GM12878 (cell line): ENCODE results near the gene TBC1D2B. TPM values are rescaled to one million over a fixed set of nuclear protein-coding genes. Genes with fewer than 3 reads are reported as not detected.

ENCODE experiments used
- ATAC-seq: fragments of 200-7000 bp; cut with Tn5 transposase; 3 replicates; pipeline ENCODE4 v1.9.1; 2020; ENCODE audit warnings: mild to moderate bottlenecking, moderate library complexity
- BruUV-seq: library from RNA; stranded (reverse); fragments of 400-500 nt; replicated peaks from 2 replicates; lab custom pipeline; 2021; lab: Mats Ljungman, UMichigan
- CTCF ChIA-PET: fragments of 300-600 bp; sonication (Branson Sonifier 250); formaldehyde crosslinking; extraction: SDS; loops from one replicate; lab custom pipeline; 2021; ENCODE audit warnings: inconsistent platforms; lab: Yijun Ruan, JAX
- POLR2A ChIA-PET: fragments of 350-600 bp; formaldehyde crosslinking; extraction: SDS; loops from one replicate; lab custom pipeline; 2021; ENCODE audit warnings: inconsistent platforms; lab: Charles Lee
- RAD21 ChIA-PET: fragments of 300-600 bp; sonication (Branson Sonifier 250); formaldehyde crosslinking; loops from one replicate; lab custom pipeline; 2023; ENCODE audit warnings: antibody characterized with exemption; ENCODE audit not compliant: unreplicated experiment; lab: Charles Lee
- SMC1A ChIA-PET: fragments of 300-600 bp; sonication (Branson Sonifier 250); formaldehyde crosslinking; loops from one replicate; lab custom pipeline; 2023; ENCODE audit not compliant: unreplicated experiment, uncharacterized antibody; lab: Charles Lee
- DNase-seq: peaks from one replicate; pipeline ENCODE4 v3.0.0-alpha.2; 2011; ENCODE audit warnings: low read depth, low spot score
- FAIRE-seq: peaks from 3 replicates; lab custom pipeline; 2011; peaks lifted over from hg19 to GRCh38; lab: Jason Lieb, UNC
- H2AFZ ChIP-seq: 2 replicates; pipeline ENCODE4 v1.6.0; 2011; ENCODE audit warnings: low read depth, low read length, control low read depth; ENCODE audit not compliant: control insufficient read depth
- H3K27ac ChIP-seq: 2 replicates; pipeline ENCODE4 v1.5.1; 2011; ENCODE audit warnings: control low read depth; ENCODE audit not compliant: control insufficient read depth, insufficient read depth
- H3K27me3 ChIP-seq, 2 experiments: replicated peaks in 1 of 2; 2 replicates each; pipeline versions ENCODE4 v1.6.0 to v1.6.1; 2011; ENCODE audit warnings: low read length in 1 of 2; ENCODE audit not compliant: control insufficient read depth in 2 of 2, insufficient read depth in 2 of 2
- H3K36me3 ChIP-seq, 2 experiments: 2 replicates each; pipeline ENCODE4 v1.5.1; 2011; ENCODE audit warnings: low read length in 1 of 2; ENCODE audit not compliant: control insufficient read depth in 2 of 2, insufficient read depth in 2 of 2
- H3K4me1 ChIP-seq: 2 replicates; pipeline ENCODE4 v1.6.1; 2011; ENCODE audit warnings: mild to moderate bottlenecking, low read length, moderate library complexity, mixed read lengths; ENCODE audit not compliant: control insufficient read depth, insufficient read depth
- H3K4me2 ChIP-seq: 2 replicates; pipeline ENCODE4 v1.6.0; 2011; ENCODE audit warnings: control low read depth; ENCODE audit not compliant: control insufficient read depth, insufficient read depth
- H3K4me3 ChIP-seq: fragments of 200-600 bp; sonication (generic); 2 replicates; pipeline ENCODE4 v1.5.1; 2016
- H3K79me2 ChIP-seq: 2 replicates; pipeline ENCODE4 v1.6.0; 2011; ENCODE audit warnings: low read length; ENCODE audit not compliant: control insufficient read depth, insufficient read depth
- H3K9ac ChIP-seq: 2 replicates; pipeline ENCODE4 v1.8.0; 2011; ENCODE audit warnings: low read length, control low read depth, mixed read lengths; ENCODE audit not compliant: control insufficient read depth, insufficient read depth
- H3K9me3 ChIP-seq: replicated peaks from 3 replicates; pipeline ENCODE4 v1.5.1; 2011; ENCODE audit warnings: mild to moderate bottlenecking, low read length; ENCODE audit not compliant: control insufficient read depth, insufficient read depth
- H4K20me1 ChIP-seq: 2 replicates; pipeline ENCODE4 v1.6.0; 2011; ENCODE audit not compliant: control insufficient read depth, insufficient read depth
- CHD2 ChIP-seq: IDR thresholded peaks from 2 replicates; pipeline ENCODE4 v1.6.1; 2011; ENCODE audit warnings: low read depth, low read length, improper control_type of control experiment, borderline replicate concordance
- CTCF ChIP-seq, 3 experiments: IDR thresholded peaks in 2 of 3; conservative IDR thresholded peaks in 1 of 3; 2 replicates each; pipeline ENCODE4 v1.5.1; 2011; ENCODE audit warnings: low read depth in 3 of 3, low read length in 3 of 3, mild to moderate bottlenecking in 3 of 3, control low read depth in 2 of 3, moderate library complexity in 2 of 3, inconsistent platforms in 1 of 3, mixed read lengths in 1 of 3; ENCODE audit not compliant: control insufficient read depth in 2 of 3, insufficient read depth in 1 of 3; ENCODE audit errors: extremely low read depth in 1 of 3
- ELK1 ChIP-seq: IDR thresholded peaks from 2 replicates; pipeline ENCODE4 v1.6.1; 2012; ENCODE audit warnings: low read depth, low read length, improper control_type of control experiment
- FOS ChIP-seq: IDR thresholded peaks from 3 replicates; pipeline ENCODE4 v1.6.1; 2011; ENCODE audit warnings: borderline replicate concordance; ENCODE audit not compliant: insufficient read length; ENCODE audit errors: extremely low read depth
- IKZF2 ChIP-seq, 2 experiments: fragments of 450-650 bp; IDR thresholded peaks; 2 replicates each; pipeline ENCODE4 v1.6.1; 2017; ENCODE audit warnings: mild to moderate bottlenecking in 2 of 2, moderate library complexity in 2 of 2
- IRF3 ChIP-seq: fragments of 450-650 bp; IDR thresholded peaks from 2 replicates; pipeline ENCODE4 v1.6.1; 2014; ENCODE audit warnings: mild to moderate bottlenecking
- JUNB ChIP-seq: IDR thresholded peaks from 2 replicates; pipeline ENCODE4 v1.6.1; 2016; ENCODE audit warnings: antibody characterized with exemption, mild to moderate bottlenecking
- NFXL1 ChIP-seq: fragments of 450-650 bp; IDR thresholded peaks from 2 replicates; pipeline ENCODE4 v1.6.1; 2017; ENCODE audit warnings: antibody characterized with exemption, mild to moderate bottlenecking, borderline replicate concordance
- NFYA ChIP-seq: IDR thresholded peaks from 2 replicates; pipeline ENCODE4 v1.6.1; 2011; ENCODE audit warnings: low read depth, mild to moderate bottlenecking, low read length, improper control_type of control experiment, borderline replicate concordance
- SMC3 ChIP-seq: IDR thresholded peaks from 2 replicates; pipeline ENCODE4 v1.6.1; 2011; ENCODE audit warnings: low read length, improper control_type of control experiment, borderline replicate concordance
- SP1 ChIP-seq: IDR thresholded peaks from one replicate; pipeline ENCODE4 v1.6.1; 2011; ENCODE audit warnings: low read depth, low read length
- ZNF274 ChIP-seq: IDR thresholded peaks from one replicate; pipeline ENCODE4 v1.8.0; 2011; ENCODE audit not compliant: insufficient read length, insufficient read depth
- WGBS: methylation state at CpG from one replicate; pipeline ENCODE4 v1.1.6; 2016; ENCODE audit warnings: low lambda C conversion rate; ENCODE audit not compliant: insufficient replicate concordance, insufficient coverage; ENCODE audit errors: missing lambda C conversion rate; 5-methylcytosine and 5-hydroxymethylcytosine counted together
- in situ Hi-C: fragments of 300-500 bp; cut with MboI; formaldehyde crosslinking; loops from 9 replicates; pipeline ENCODE4 v1.14.3; 2018; ENCODE audit warnings: mixed read lengths
- intact Hi-C: fragments of 100-400 bp; cut with micrococcal nuclease; formaldehyde crosslinking; loops from one replicate; pipeline ENCODE4 v1.14.2; 2022; ENCODE audit not compliant: unreplicated experiment
- polyA plus RNA-seq, 11 experiments: library from polyadenylated mRNA; depleted of rRNA in 4 of 11; unstranded in 6 of 11; stranded (reverse) in 5 of 11; fragments of >200 nt; fragmentation: Nextera tagmentation in 4 of 11; fragmentation: Illumina TruSeq in 1 of 11; extraction: Ambion mirVana in 4 of 11; extraction: Trizol in 1 of 11; gene quantifications; 1 replicate in 1 of 11; 2 replicates in 10 of 11; pipeline versions ENCODE4 v1.2.1 to v1.2.3, GENCODE V29; 2011 to 2016; ENCODE audit warnings: inconsistent platforms in 2 of 11, missing spikeins in 2 of 11, low read depth in 1 of 11
- total RNA-seq, 4 experiments: library from RNA; depleted of rRNA in 3 of 4; stranded (reverse); fragments of >200 nt in 3 of 4; fragmentation: Illumina TruSeq in 1 of 4; extraction: Trizol in 1 of 4; gene quantifications; 2 replicates each; pipeline versions ENCODE4 v1.2.1 to v1.2.3, GENCODE V29; 2013 to 2021
- TF ChIP-seq, protein P1 (sequence below): IDR thresholded peaks from 2 replicates; pipeline ENCODE4 v1.6.1; 2011; ENCODE audit warnings: mild to moderate bottlenecking, low read depth, low read length, moderate library complexity; ENCODE audit not compliant: insufficient replicate concordance
- TF ChIP-seq, protein P2 (sequence below): IDR thresholded peaks from 2 replicates; pipeline ENCODE4 v1.6.1; 2012; ENCODE audit warnings: low read depth, low read length, improper control_type of control experiment

The TBC1D2B gene
- total and polyA plus RNA-seq, 10 of the 15 experiments (the other 5 are each of a cell fraction or from before 2014, with no cell fraction given) = 1.3 to 53.4 (median 19.4) TPM

DNA sequence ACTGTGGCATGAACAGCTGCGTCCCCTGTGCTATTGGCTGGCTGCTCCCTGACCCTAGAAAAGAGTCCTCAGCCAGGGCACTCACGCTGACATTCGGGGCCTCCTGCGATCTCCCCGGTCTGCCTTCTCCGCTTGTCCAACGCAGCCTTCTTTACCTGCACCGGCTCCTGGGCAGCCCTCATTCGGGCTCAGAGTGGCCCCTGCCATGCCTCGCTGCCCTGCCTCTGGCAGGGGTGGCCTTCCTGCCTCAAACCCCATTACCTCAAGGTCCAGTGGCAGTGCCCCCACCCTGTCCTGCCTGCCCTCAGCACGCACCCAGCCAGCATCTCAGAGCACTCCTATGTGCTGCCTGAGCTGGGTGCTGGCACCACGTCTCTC lies 86.5 kb downstream of the TBC1D2B start:
- no peaks in the 10 kb centered on the region for H3K9me3 ChIP-seq
- no peaks in the 10 kb centered on the region; a peak in 1 of 4 replicates for H3K36me3 ChIP-seq
- ChIA-PET SMC1A (interaction anchor here (1.3 to 1.5 kb wide), 3 partner anchors 27 to 71 kb away, joined by 3 to 6 read pairs (median 5); no protein-coding TSS in a partner anchor), POLR2A (interaction anchor here (0.5 kb wide), 1 partner anchor 115 kb away, joined by 3 read pairs; no protein-coding TSS in a partner anchor), RAD21 (no interaction called here), CTCF (interaction anchor here (1.5 to 1.6 kb wide), 2 partner anchors 89 to 117 kb away, joined by 3 to 6 read pairs; no protein-coding TSS in a partner anchor)
- FAIRE-seq (no peak), DNase-seq (no peak), ATAC-seq (no peak)
- H3K4me2 ChIP-seq = peak overlapping the region; percentile 12; the same call in 1 of the 2 replicates
- in situ Hi-C loops = no loop called here
- H3K9ac ChIP-seq = no peak overlapping the region
- no peaks in the 10 kb centered on the region for H3K79me2 ChIP-seq
- no peaks in the 10 kb centered on the region for H4K20me1 ChIP-seq
- H3K27me3 ChIP-seq = no peaks in the 10 kb centered on the region
- H3K27ac ChIP-seq = no peak overlapping the region
- no TSS peak for BruUV-seq
- intact Hi-C loops = no loop called here
- 88% methylated on average over 10 of the region's 12 CpGs for WGBS
- H3K4me3 ChIP-seq = no peak overlapping the region
- TF ChIP-seq FOS (no peak), SP1 (no peak), ELK1 (no peak), NFXL1 (no peak), SMC3 (no peak), NFYA (no peak), CTCF (IDR thresholded peaks at IDR 0.05 in 2 of 3, conservative IDR thresholded peaks at IDR 0.05 in 1 of 3; ENCODE audit: control insufficient read depth in 2 of 3, extremely low read depth in 1 of 3, insufficient read depth in 1 of 3, low read depth in 3 of 3, low read length in 3 of 3) (no peak), IRF3 (no peak), IKZF2 (IDR thresholded peaks at IDR 0.05) (no peak), ZNF274 (no peak), CHD2 (no peak), JUNB (no peak)
- TF ChIP-seq, protein P1, sequence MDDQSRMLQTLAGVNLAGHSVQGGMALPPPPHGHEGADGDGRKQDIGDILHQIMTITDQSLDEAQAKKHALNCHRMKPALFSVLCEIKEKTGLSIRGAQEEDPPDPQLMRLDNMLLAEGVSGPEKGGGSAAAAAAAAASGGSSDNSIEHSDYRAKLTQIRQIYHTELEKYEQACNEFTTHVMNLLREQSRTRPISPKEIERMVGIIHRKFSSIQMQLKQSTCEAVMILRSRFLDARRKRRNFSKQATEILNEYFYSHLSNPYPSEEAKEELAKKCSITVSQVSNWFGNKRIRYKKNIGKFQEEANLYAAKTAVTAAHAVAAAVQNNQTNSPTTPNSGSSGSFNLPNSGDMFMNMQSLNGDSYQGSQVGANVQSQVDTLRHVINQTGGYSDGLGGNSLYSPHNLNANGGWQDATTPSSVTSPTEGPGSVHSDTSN = no peak
- TF ChIP-seq, protein P2, sequence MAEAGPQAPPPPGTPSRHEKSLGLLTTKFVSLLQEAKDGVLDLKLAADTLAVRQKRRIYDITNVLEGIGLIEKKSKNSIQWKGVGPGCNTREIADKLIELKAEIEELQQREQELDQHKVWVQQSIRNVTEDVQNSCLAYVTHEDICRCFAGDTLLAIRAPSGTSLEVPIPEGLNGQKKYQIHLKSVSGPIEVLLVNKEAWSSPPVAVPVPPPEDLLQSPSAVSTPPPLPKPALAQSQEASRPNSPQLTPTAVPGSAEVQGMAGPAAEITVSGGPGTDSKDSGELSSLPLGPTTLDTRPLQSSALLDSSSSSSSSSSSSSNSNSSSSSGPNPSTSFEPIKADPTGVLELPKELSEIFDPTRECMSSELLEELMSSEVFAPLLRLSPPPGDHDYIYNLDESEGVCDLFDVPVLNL = no peak
- TF ChIP-seq, all 136 proteins: peak for 0
- Histone ChIP-seq H3K4me1 (peaks cover 27% of the 10 kb centered on the region), H2AFZ (no peak overlapping the region)
